ENCODE measurements around the gene SLC22A23. TPM values are rescaled to one million over a fixed set of nuclear protein-coding genes. Genes with fewer than 3 reads are reported as not detected.

Gene SLC22A23
- total RNA-seq, 1 donor from 2014 or later = 0.95 TPM

DNA sequence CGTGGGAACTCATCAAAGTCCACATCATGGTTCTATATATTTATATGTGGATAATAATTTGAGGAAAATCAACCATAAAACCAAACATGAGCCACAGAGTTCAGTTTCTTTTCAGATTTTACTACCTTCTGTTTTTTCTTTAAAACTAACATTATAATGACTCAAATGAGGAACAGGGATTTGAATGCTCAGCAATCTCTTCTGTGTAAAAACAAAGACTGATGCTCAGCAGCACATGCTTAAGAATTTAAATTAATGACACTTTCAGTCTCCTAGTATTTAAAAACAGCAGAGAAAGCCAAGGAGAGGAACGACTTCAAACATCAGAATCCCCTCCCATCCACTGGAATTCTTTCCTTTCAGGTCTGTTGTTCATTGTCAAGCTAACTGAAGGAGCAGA lies 125.4 kb downstream of the SLC22A23 start:
- TF ChIP-seq, protein P1, sequence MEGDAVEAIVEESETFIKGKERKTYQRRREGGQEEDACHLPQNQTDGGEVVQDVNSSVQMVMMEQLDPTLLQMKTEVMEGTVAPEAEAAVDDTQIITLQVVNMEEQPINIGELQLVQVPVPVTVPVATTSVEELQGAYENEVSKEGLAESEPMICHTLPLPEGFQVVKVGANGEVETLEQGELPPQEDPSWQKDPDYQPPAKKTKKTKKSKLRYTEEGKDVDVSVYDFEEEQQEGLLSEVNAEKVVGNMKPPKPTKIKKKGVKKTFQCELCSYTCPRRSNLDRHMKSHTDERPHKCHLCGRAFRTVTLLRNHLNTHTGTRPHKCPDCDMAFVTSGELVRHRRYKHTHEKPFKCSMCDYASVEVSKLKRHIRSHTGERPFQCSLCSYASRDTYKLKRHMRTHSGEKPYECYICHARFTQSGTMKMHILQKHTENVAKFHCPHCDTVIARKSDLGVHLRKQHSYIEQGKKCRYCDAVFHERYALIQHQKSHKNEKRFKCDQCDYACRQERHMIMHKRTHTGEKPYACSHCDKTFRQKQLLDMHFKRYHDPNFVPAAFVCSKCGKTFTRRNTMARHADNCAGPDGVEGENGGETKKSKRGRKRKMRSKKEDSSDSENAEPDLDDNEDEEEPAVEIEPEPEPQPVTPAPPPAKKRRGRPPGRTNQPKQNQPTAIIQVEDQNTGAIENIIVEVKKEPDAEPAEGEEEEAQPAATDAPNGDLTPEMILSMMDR (IDR thresholded peaks at IDR 0.05) = no peak
- DNase-seq = no peak
- Mint-ChIP-seq H3K27me3 (peaks cover 23% of the 10 kb centered on the region), H3K27ac (no peak overlapping the region), H3K36me3 (ENCODE audit: low read depth) (no peaks in the 10 kb centered on the region), H3K4me1 (no peaks in the 10 kb centered on the region), H3K4me3 (no peak overlapping the region), H3K9me3 (no peaks in the 10 kb centered on the region)
- no peak for ATAC-seq (ENCODE audit: low read depth)
- ChIA-PET POLR2A (no interaction called here), CTCF (no interaction called here)
- intact Hi-C loops (cut with micrococcal nuclease) = no loop called here

DNA sequence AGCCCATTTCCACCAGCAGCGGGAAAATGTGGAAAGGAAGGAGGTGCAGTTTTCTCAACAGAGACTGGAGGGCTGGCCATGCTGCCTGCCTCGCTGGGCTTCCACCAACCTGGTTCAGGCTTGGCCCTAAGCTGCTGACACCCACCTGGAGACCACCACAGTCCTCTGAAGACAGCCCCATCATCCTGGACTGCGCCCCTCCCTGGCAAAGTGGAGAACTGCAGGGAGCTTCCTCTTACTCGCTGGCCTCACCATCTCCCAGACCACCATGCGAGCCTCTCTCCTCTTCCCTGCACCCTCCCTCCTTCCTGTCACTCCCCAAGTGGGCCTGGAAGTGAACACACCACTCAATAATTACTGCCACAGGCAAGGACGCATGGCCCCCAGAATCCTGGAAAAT lies 126.7 kb downstream of the SLC22A23 start:
- CTCF ChIA-PET = no interaction called here

DNA sequence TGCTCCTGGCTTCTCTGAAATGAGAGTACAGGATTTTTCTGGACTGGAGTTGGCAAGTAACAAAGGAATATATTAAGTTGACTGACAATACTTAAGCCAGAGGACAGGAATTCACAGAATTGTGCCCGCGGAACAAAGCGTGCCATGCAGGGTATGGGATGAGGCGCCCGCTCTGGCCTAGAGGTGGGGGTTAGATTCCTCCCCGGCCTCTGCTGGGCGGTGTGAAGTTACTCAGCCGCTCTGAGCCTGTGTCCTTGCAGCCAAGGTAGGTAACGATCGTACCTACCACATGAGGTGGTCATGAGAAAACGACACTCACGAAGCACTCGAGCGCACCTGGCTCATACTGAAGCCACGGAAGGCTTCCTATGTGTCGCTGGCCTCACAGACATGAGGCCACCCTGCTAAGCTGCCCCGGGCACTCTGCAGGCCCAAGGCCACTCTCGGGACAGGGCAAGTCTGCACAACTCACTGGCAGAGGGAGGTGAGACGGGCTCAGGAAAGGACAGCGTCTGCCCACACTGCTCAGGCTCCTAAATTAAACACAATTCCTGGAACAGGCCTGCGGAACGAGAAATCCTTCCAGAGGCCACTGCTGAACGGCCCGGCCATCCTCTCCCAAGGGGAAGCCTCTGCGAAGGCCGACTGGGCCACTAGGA lies 127.3 kb downstream of the SLC22A23 start:
- Mint-ChIP-seq H3K4me1 (peaks cover 5% of the 10 kb centered on the region), H3K27me3 (peaks cover 19% of the 10 kb centered on the region), H3K36me3 (ENCODE audit: low read depth) (no peaks in the 10 kb centered on the region), H3K9me3 (no peaks in the 10 kb centered on the region), H3K4me3 (no peak overlapping the region), H3K27ac (no peak overlapping the region)
- DNase-seq (no peak), ATAC-seq (ENCODE audit: low read depth) (no peak)
- ChIA-PET POLR2A (no interaction called here), CTCF (no interaction called here)
- TF ChIP-seq, protein P1 (IDR thresholded peaks at IDR 0.05) = no peak
- intact Hi-C loops (cut with micrococcal nuclease) = no loop called here

More for the DNA sequence above, 126.7 kb downstream of the SLC22A23 start:
- intact Hi-C loops (cut with micrococcal nuclease) = no loop called here
- Mint-ChIP-seq H3K36me3 (ENCODE audit: low read depth) (no peaks in the 10 kb centered on the region), H3K4me1 (no peaks in the 10 kb centered on the region), H3K9me3 (no peaks in the 10 kb centered on the region), H3K4me3 (no peak overlapping the region), H3K27ac (no peak overlapping the region), H3K27me3 (peaks cover 22% of the 10 kb centered on the region)
- ATAC-seq (ENCODE audit: low read depth) (no peak), DNase-seq (no peak)
- TF ChIP-seq, protein P1 (IDR thresholded peaks at IDR 0.05) = no peak
- POLR2A ChIA-PET = no interaction called here

DNA sequence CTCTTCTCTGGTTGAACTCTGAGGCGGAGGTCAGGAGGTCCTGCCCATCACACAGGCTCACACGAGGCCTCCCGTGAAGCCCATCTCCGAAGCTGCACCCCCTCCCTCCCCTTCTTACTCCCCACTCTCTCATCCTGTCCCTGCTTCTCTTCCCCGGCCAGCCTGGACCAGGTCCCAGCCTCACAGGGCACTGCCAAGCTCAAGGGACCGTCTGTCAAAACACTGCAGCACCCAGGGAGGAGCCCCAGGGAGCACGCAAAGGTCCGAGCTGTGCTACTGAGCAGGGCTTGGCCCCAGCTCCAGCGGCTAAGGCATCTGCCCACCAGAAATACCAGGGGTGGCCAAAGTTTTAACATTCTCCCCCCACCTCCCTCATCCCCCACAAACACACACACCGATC lies 128.1 kb downstream of the SLC22A23 start:
- H3K36me3 Mint-ChIP-seq (ENCODE audit: low read depth) = no peaks in the 10 kb centered on the region
- peaks cover 5% of the 10 kb centered on the region for H3K4me1 Mint-ChIP-seq
- no peak overlapping the region for H3K27ac Mint-ChIP-seq
- ATAC-seq (ENCODE audit: low read depth) (no peak), DNase-seq (no peak)
- ChIA-PET CTCF (no interaction called here), POLR2A (no interaction called here)
- no peak overlapping the region for H3K4me3 Mint-ChIP-seq
- no peaks in the 10 kb centered on the region for H3K9me3 Mint-ChIP-seq
- TF ChIP-seq, protein P1 (IDR thresholded peaks at IDR 0.05) = no peak
- intact Hi-C loops (cut with micrococcal nuclease) = no loop called here
- H3K27me3 Mint-ChIP-seq = peaks cover 19% of the 10 kb centered on the region

DNA sequence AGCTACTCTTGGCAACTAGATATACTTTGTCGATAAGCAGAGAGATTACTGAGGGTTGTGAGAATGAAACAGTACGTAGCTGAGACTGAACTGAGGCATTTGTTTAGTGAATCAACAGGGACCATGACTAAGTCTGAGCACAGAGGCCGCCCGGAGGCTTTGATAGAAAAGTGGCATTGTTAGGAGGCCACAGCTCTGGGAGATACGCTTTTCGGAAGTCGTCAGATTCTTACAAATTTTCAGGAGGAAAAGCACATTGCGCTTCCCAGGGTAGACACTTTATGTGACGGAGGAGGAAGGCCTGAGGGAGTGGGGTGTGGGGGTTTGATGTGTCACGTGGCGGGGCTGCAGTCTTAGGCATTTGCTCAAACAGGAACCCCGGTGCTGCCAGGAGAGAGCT lies 128.7 kb downstream of the SLC22A23 start:
- Mint-ChIP-seq H3K4me3 (no peak overlapping the region), H3K4me1 (peaks cover 5% of the 10 kb centered on the region), H3K36me3 (ENCODE audit: low read depth) (no peaks in the 10 kb centered on the region), H3K9me3 (no peaks in the 10 kb centered on the region), H3K27ac (no peak overlapping the region), H3K27me3 (peaks cover 14% of the 10 kb centered on the region)
- no peak for DNase-seq
- no peak for ATAC-seq (ENCODE audit: low read depth)
- TF ChIP-seq, protein P1 (IDR thresholded peaks at IDR 0.05) = no peak
- POLR2A ChIA-PET = no interaction called here
- intact Hi-C loops (cut with micrococcal nuclease) = no loop called here
- CTCF ChIA-PET = no interaction called here

All from activated B cell treated with CpG ODN at 0.5 μM for 24 hours (primary cell).